Effector memory CD8-positive, alpha-beta T cell (primary cell): ENCODE measurements around the gene ECHS1.
A peak's percentile ranks its signal among the peaks of the same experiment; 100 is the strongest.
"Not testable (repeated sequence)": the region's sequence is repeated elsewhere in the genome, so short reads cannot be mapped to it uniquely, and the experiment has no call there.

ENCODE experiments used
- ATAC-seq: fragments of 150-1000 bp; cut with Tn5 transposase; replicated peaks from 2 replicates; pipeline ENCODE4 v1.10.0; 2021; ENCODE audit warnings: mild to moderate bottlenecking, moderate library complexity
- DNase-seq, 3 experiments: peaks; one replicate each; pipeline ENCODE4 v3.0.0; 2021
- H3K27ac Mint-ChIP-seq, 2 donors: one replicate each; pipeline ENCODE4 v1.8.0; 2022; ENCODE audit warnings: mild to moderate bottlenecking in 2 of 2, mixed read lengths in 2 of 2, moderate library complexity in 2 of 2
- H3K27me3 Mint-ChIP-seq, 2 donors: one replicate each; pipeline ENCODE4 v1.8.0; 2022; ENCODE audit warnings: mixed read lengths in 2 of 2
- H3K36me3 Mint-ChIP-seq: one replicate; pipeline ENCODE4 v1.8.0; 2022; ENCODE audit warnings: mild to moderate bottlenecking, moderate library complexity, mixed read lengths; ENCODE audit not compliant: insufficient read depth
- H3K4me1 Mint-ChIP-seq, 2 donors: one replicate each; pipeline ENCODE4 v1.8.0; 2022; ENCODE audit warnings: low read depth in 2 of 2, mixed read lengths in 2 of 2
- H3K4me3 Mint-ChIP-seq, 2 donors: one replicate each; pipeline ENCODE4 v1.8.0; 2022; ENCODE audit warnings: mild to moderate bottlenecking in 2 of 2, mixed read lengths in 2 of 2, moderate library complexity in 2 of 2
- H3K9me3 Mint-ChIP-seq, 2 donors: one replicate each; pipeline ENCODE4 v1.8.0; 2022; ENCODE audit warnings: mixed read lengths in 2 of 2

The ECHS1 gene

DNA sequence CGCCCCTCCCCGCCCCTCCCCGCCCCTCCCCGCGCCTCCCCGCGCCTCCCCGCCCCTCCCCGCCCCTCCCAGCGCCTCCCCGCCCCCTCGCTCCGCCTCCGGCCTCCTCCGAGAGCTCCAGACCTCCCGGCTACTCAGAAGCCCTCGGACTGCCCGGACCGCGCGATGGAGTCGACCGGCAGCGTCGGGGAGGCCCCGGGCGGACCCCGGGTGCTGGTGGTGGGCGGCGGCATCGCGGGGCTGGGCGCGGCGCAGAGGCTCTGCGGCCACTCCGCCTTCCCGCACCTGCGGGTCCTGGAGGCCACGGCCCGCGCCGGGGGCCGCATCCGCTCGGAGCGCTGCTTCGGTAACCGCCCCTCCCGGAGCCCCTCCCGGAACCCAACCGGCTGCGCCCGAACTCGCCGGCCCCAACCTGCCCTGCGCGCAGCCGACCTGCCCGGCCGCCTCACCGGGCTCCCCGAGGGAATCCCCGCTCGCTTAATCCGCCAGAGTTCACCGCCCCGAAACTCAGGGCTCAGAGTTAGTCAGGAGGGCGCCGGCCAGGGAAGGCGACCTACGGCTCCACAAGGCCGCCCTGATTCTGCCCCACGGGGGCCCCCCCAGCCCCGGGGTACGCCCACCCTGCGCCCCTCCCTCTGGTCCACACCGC lies 6.1 kb upstream of the ECHS1 start, which contains the start of gene PAOX:
TSS of gene PAOX (plus strand) at position 111 of the 649 bp plus-strand sequence. CDS start at position 166, 55 bp downstream.
- H3K4me3 Mint-ChIP-seq: peak within 1 kb of the TSS; percentile 74 to 79
- H3K9me3 Mint-ChIP-seq: no peaks in the 10 kb centered on the region
- ATAC-seq: peak; percentile 69
- DNase-seq: peak; percentile 53 to 59 (median 55)
- peaks cover 9% of the 10 kb centered on the region for H3K36me3 Mint-ChIP-seq
- H3K27ac Mint-ChIP-seq: no peak within 1 kb of the TSS
- H3K4me1 Mint-ChIP-seq: peaks cover 7 to 8% of the 10 kb centered on the region in 2 donors
- no peaks in the 10 kb centered on the region for H3K27me3 Mint-ChIP-seq

DNA sequence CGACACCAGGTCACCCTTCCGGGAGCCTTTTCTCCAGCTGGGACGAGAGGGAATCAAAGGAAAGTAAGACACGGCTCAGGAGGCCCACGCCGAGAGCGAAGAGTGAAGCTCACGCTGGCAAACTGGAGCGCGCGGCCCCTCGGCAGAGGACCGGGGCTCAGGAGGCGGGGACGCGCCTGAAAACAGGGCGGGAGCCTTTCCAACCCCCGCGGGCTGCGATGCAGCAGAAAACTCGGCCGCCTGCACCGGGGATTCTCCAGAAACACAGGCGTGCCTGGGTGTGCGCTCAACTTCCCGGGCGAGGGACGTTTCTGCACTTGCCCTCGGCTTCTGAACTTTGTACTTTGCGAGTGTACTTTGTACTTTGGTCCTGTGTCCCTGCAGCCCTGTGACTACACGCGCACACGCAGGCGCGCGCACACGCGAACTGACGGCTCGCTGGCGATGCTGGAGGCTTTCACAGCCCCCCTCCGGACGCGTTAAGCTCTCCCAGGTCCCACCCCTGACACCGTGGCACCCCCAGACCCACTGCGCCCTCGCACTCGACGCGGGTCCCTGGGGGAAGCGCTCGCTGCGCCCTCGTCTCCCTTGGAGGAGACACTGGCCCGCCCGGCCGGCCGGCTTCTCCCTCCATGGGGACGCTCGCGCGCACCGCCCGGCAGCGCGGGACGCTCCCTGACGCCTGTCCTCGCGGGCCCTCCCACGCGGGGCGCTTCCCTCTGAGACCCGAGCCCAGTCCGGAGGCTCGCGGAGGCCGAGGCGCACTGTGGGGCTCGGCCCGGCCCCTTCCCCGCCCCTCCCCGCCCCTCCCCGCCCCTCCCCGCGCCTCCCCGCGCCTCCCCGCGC lies 5.3 kb upstream of the ECHS1 start:
- Mint-ChIP-seq H3K9me3 (no peaks in the 10 kb centered on the region), H3K4me1 (peaks cover 9 to 12% of the 10 kb centered on the region in 2 donors), H3K36me3 (peaks cover 13% of the 10 kb centered on the region), H3K4me3 (peak overlapping the region; percentile 74 to 79), H3K27me3 (no peaks in the 10 kb centered on the region), H3K27ac (no peak overlapping the region)
- DNase-seq (peak; percentile 36 to 62 (median 42)), ATAC-seq (peak; percentile 58)

DNA sequence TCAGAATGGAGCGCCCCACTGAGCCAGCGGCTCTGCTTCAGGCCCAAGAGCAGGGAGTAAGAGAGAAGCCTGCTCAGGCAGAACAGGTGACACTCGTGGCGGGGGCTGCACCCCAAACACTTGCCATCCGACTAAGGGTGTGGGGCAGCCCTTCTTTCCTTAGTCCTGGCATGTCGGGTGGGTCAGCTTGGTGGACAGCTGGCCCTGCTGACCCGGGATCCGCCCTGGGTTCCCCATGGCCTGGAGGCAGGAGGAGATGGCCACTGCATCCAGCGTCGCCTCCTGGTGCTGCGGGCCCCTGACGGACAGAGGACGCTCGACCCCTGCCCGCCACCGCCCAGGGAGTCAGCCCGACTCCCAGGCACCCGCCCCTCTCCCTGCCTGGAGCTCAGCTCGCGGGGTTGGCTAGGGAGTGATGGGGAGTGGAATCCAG lies 4.7 kb upstream of the ECHS1 start:
- H3K4me1 Mint-ChIP-seq: peaks cover 11 to 12% of the 10 kb centered on the region in 2 donors
- peak overlapping the region; percentile 74 to 79 for H3K4me3 Mint-ChIP-seq
- no peaks in the 10 kb centered on the region for H3K9me3 Mint-ChIP-seq
- no peak for DNase-seq
- no peak for ATAC-seq
- peaks cover 16% of the 10 kb centered on the region for H3K36me3 Mint-ChIP-seq
- H3K27ac Mint-ChIP-seq: no peak overlapping the region
- H3K27me3 Mint-ChIP-seq: no peaks in the 10 kb centered on the region

DNA sequence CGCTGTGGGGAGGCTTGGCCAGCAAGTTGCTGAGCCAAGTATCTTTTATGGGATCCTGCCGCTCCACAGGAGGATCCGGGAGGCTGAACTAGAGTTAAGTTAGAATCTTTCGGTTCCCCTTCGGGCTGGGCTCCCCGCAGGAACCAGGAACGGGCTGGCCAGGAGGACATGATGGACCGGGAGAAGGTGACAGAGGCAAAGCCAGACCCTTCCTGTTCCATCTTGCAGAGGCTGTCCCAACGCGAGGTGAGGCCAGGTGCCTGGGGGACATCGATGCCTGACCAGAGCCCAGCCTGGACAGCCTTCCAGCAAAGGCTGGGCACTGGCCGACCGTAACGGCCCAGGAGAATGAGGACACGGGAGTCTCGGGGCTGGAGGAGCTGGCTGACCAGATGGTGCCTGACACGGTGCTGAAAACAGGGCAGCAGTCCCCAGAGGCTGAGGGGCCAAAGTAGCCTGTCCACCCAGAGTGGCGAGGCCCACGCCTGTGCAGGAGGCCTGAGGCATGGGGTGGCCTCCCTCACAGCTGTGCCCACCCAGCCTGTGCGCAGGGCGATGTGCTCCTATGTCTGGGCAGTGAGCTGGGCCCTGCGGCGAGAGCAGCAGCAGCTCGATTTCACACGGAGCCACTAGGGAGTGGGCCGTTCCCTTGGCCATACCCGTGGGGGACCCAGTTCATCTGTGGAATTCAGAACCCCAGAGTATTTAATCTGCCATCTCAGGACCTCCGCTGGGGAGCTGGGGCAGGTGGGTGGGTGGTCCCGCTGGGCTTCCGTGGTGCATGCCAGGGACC lies 4.1 kb upstream of the ECHS1 start:
- no peaks in the 10 kb centered on the region for H3K9me3 Mint-ChIP-seq
- no peaks in the 10 kb centered on the region for H3K27me3 Mint-ChIP-seq
- DNase-seq (no peak), ATAC-seq (no peak)
- peaks cover 11 to 12% of the 10 kb centered on the region in 2 donors for H3K4me1 Mint-ChIP-seq
- peaks cover 16% of the 10 kb centered on the region for H3K36me3 Mint-ChIP-seq
- H3K27ac Mint-ChIP-seq: no peak overlapping the region
- peak overlapping the region; percentile 68 to 79 for H3K4me3 Mint-ChIP-seq

DNA sequence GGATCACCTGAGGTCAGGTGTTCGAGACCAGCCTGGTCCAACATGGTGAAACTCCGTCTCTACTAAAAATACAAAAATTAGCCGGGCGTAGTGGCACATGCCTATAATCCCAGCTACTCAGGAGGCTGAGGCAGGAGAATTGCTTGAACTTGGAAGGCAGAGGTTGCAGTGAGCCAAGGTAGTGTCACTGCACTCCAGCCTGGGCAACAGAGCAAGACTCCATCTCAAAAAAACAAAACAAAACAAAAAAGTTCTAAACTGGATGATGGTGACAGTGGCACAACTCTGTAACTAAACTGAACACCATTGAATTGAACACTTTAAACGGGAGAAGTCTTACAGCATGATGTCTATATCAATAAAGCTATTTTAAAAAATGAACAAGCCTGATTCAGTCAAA lies 3.0 kb upstream of the ECHS1 start:
- peaks cover 16% of the 10 kb centered on the region for H3K36me3 Mint-ChIP-seq
- peak overlapping the region; percentile 68 to 79 for H3K4me3 Mint-ChIP-seq
- not testable (repeated sequence) for H3K27ac Mint-ChIP-seq

DNA sequence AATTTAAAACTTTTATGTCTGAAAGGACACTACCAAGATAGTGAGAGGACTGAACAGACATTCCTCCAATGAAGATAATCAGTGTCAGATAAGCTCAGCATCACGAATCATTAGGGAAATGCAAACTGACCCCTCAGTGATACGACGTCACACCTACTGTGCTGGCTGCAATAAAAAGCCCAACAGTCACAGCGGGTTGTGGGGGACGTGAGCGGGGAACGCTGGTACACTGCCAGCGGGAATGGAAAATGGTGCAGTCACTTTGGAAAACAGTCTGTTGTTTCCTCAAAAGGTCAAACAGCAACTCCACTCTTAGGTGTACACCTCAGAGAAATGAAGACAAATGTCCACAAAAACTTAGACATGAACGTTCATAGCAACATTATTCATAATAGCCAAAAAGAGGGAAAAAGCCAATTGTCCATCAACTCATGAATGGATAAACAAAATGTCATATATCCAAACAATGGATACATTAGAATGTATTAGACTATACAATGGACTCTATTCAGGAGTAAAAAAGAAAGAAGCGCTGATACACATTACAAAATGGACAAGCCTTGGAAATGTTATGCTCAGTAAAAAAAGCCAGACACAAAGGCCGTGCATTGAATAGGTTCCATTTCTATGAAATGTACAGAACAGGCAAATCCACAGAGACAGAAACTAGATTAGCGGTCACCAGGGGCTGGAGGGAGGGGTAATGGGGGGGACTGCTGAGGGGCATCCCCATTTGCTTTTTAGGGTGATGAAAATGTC lies 2.4 kb upstream of the ECHS1 start:
- H3K27ac Mint-ChIP-seq: no peak overlapping the region
- peaks cover 18% of the 10 kb centered on the region for H3K36me3 Mint-ChIP-seq
- peaks cover 11 to 15% of the 10 kb centered on the region in 2 donors for H3K4me1 Mint-ChIP-seq
- H3K9me3 Mint-ChIP-seq: no peaks in the 10 kb centered on the region
- ATAC-seq: no peak
- DNase-seq: no peak
- no peaks in the 10 kb centered on the region for H3K27me3 Mint-ChIP-seq
- no peak overlapping the region for H3K4me3 Mint-ChIP-seq

More for the DNA sequence above, 3.0 kb upstream of the ECHS1 start:
- not testable (repeated sequence) for ATAC-seq, H3K9me3 Mint-ChIP-seq, H3K27me3 Mint-ChIP-seq, DNase-seq
- peaks cover 12 to 15% of the 10 kb centered on the region in 2 donors for H3K4me1 Mint-ChIP-seq

DNA sequence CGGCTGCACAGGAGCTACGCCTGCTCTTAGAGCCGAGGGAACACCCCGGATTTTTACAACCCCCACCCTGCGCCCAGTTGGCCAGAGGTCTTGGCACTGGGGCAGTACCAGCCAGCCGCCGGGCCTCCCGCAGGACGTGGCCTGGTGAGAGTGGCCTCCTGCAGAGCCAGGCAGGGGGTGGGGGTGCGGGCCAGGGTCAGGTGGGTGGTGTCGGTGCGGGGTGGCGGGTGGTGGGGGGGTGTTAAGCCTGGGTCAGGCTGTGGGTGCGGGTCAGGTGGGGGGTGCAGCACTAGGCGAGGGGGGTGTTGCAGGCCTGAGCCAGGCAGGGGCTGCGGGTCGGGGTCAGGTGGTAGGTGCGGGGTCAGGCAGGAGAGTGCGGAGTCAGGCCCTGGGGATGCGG lies 647 bp downstream of the ECHS1 start:
- Mint-ChIP-seq H3K4me3 (peak overlapping the region; percentile 86), H3K9me3 (no peaks in the 10 kb centered on the region), H3K4me1 (peaks cover 4 to 8% of the 10 kb centered on the region in 2 donors), H3K27ac (no peak overlapping the region), H3K27me3 (no peaks in the 10 kb centered on the region), H3K36me3 (peaks cover 24% of the 10 kb centered on the region)
- DNase-seq (no peak), ATAC-seq (no peak)

DNA sequence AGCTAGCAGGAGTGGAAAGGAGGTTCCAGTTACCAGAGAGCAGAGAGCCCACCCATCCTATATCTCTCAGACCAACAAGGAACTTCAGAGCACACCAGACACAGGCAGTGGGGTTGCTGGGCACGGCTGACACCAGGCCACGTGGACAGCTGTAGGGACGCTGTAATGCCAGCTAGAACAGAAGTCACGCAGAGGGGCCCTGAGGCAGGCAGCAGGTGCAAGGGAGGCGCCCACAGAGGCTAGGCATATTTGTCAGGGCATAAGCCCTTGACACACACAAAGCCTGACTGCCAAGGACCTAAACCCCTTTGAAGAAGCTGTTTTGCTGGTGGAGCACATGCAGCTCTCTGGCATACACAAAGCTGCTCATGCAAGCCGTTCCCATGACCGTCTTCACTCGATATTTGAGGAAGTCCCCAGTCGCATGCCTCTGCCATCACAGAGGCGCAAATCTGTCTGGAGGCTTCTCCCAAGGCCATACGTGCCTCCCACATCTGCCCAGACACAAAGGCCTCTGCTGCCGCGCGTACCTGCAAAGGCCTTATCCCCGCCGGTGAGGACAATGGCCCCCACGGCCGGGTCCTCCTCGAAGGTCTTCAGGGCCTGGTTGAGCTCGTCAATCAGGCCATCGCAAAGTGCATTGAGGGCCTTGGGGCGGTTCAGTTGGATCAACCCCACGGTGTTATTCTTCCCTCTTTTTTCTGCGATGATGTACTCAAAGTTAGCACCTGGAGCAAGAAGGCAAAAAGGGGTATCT lies 2.9 kb downstream of the ECHS1 start:
- no peak for ATAC-seq
- H3K27me3 Mint-ChIP-seq: no peaks in the 10 kb centered on the region
- no peak overlapping the region for H3K27ac Mint-ChIP-seq
- no peak overlapping the region for H3K4me3 Mint-ChIP-seq
- no peaks in the 10 kb centered on the region for H3K9me3 Mint-ChIP-seq
- H3K36me3 Mint-ChIP-seq: peaks cover 25% of the 10 kb centered on the region
- peaks cover 4 to 8% of the 10 kb centered on the region in 2 donors for H3K4me1 Mint-ChIP-seq
- DNase-seq: no peak

DNA sequence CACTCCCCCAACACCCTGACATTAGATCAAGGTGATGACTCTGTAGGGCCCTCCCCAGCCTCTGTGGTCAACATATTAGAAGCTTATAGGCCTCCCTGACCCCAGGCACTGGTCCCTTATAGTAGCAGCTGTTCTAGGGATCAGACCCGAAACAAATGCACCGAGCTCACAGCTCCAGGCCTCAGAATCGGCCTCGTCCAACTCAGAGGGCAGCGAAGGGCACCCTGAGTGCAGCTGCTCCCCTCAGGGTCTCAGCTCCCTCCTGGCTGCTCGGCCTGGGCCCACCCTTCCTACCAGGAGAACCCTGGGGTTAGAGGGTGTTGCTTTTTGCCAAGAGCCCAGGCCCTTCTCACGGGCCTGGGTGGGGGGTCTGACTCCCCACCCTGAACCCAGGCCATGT lies 5.0 kb downstream of the ECHS1 start:
- H3K9me3 Mint-ChIP-seq: no peaks in the 10 kb centered on the region
- H3K4me3 Mint-ChIP-seq: no peak overlapping the region
- peaks cover 21% of the 10 kb centered on the region for H3K36me3 Mint-ChIP-seq
- ATAC-seq (no peak), DNase-seq (no peak)
- H3K4me1 Mint-ChIP-seq: peaks cover 0 to 6% of the 10 kb centered on the region in 2 donors
- H3K27me3 Mint-ChIP-seq: no peaks in the 10 kb centered on the region
- no peak overlapping the region for H3K27ac Mint-ChIP-seq

DNA sequence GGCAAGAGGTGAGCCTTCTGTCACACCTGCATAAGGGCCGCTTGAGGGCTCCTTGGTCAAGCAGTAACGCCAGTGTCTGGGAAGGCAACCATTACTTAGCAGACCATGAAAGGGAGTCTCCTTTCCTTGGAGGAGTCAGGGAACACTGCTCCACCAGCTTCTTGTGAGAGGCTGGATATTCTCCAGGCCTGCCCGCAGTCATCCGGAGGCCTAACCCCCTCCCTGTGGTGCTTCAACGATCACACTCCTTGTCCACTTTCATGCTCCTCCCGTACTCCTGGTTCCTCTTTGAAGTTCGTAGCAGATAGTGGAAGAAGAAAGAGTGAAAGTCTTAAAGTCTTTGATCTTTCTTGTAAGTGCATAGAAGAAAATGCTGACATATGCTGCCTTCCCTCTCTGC lies 5.7 kb downstream of the ECHS1 start:
- DNase-seq, H3K4me1 Mint-ChIP-seq, H3K9me3 Mint-ChIP-seq, H3K27me3 Mint-ChIP-seq, H3K27ac Mint-ChIP-seq, ATAC-seq, H3K4me3 Mint-ChIP-seq: not testable (repeated sequence)
- peaks cover 19% of the 10 kb centered on the region for H3K36me3 Mint-ChIP-seq

DNA sequence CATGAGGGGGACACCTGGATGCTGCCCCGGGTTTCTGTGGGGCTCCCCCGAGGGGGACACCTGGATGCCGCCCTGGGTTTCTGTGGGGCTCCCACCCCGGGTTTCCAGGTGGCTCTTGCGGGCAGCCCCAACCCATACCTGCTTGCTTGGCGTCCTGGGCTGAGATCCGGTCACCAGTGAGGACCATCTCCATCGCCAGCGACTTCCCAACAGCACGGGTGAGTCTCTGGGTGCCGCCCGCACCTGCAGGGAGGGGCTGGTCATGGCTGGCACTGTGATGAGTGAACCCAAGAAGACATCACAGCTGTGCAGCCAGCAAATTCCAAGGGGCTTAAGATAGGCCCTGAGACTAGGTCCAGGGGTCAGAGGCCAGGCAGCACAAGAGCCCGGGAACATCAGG lies 6.4 kb downstream of the ECHS1 start:
- Mint-ChIP-seq H3K27ac (no peak overlapping the region), H3K36me3 (peaks cover 19% of the 10 kb centered on the region), H3K4me1 (peaks cover 2 to 3% of the 10 kb centered on the region in 2 donors), H3K4me3 (no peak overlapping the region), H3K27me3 (no peaks in the 10 kb centered on the region), H3K9me3 (no peaks in the 10 kb centered on the region)
- DNase-seq: no peak
- no peak for ATAC-seq

DNA sequence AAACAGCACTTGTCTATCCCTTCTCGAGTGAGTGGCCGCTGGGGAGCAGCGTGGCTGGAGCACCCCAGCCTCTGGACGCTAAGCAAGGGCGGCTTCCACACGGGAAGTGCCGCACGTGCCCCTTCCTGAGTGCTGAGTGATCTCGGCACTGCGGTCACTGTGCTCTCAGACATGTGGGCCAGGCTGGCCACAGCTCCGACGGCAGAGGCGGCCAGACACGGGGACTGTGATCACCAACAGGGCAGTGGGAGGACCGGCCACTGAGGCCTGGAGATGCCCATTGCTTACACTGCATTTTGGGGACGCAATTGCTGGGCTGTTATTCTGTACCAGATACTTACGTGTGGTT lies 7.0 kb downstream of the ECHS1 start:
- peaks cover 19% of the 10 kb centered on the region for H3K36me3 Mint-ChIP-seq
- H3K9me3 Mint-ChIP-seq: no peaks in the 10 kb centered on the region
- ATAC-seq: no peak
- no peak overlapping the region for H3K27ac Mint-ChIP-seq
- no peaks in the 10 kb centered on the region for H3K27me3 Mint-ChIP-seq
- DNase-seq: no peak
- peaks cover 7 to 9% of the 10 kb centered on the region in 2 donors for H3K4me1 Mint-ChIP-seq
- no peak overlapping the region for H3K4me3 Mint-ChIP-seq
